HG03469 (cell line): ENCODE results near the gene EXOC6B.

ENCODE experiments used
- ATAC-seq: cut with Tn5 transposase; IDR thresholded peaks from one replicate; pipeline ENCODE4 v1.9.1; 2021; ENCODE audit warnings: mild to moderate bottlenecking, moderate library complexity, moderate number of reproducible peaks; ENCODE audit not compliant: unreplicated experiment

Gene EXOC6B

GRCh38 chr2:72300147-72300684 is 525.6 kb downstream of the EXOC6B start:
- no peak for ATAC-seq

GRCh38 chr2:72293620-72294019 is 532.2 kb downstream of the EXOC6B start:
- no peak for ATAC-seq

- ATAC-seq, result no peak
Measured at GRCh38 chr2:72292433-72292832, 533.4 kb downstream of the EXOC6B start.

- no peak for ATAC-seq
Measured at GRCh38 chr2:72291059-72291458, 534.8 kb downstream of the EXOC6B start.

GRCh38 chr2:72289736-72290135 is 536.1 kb downstream of the EXOC6B start:
- no peak for ATAC-seq

- no peak for ATAC-seq
Measured at GRCh38 chr2:72289283-72289682, 536.5 kb downstream of the EXOC6B start.

- no peak for ATAC-seq
Measured at GRCh38 chr2:72278046-72278445, 547.8 kb downstream of the EXOC6B start.

- no peak for ATAC-seq
Measured at GRCh38 chr2:72276876-72277275, 549.0 kb downstream of the EXOC6B start.

GRCh38 chr2:72276356-72276755 is 549.5 kb downstream of the EXOC6B start:
- no peak for ATAC-seq

- ATAC-seq, result no peak
Measured at GRCh38 chr2:72275084-72275483, 550.7 kb downstream of the EXOC6B start.

- ATAC-seq, result no peak
Measured at GRCh38 chr2:72274380-72274797, 551.4 kb downstream of the EXOC6B start.

GRCh38 chr2:72273384-72273783 is 552.4 kb downstream of the EXOC6B start:
- ATAC-seq, result no peak

GRCh38 chr2:72271766-72272641 is 553.8 kb downstream of the EXOC6B start:
- ATAC-seq, result no peak

GRCh38 chr2:72271276-72271614 is 554.6 kb downstream of the EXOC6B start:
- no peak for ATAC-seq

GRCh38 chr2:72270556-72271275 is 555.1 kb downstream of the EXOC6B start:
- no peak for ATAC-seq

GRCh38 chr2:72263776-72264060 is 562.1 kb downstream of the EXOC6B start:
- no peak for ATAC-seq

- no peak for ATAC-seq
Measured at GRCh38 chr2:72263043-72263775, 562.6 kb downstream of the EXOC6B start.

GRCh38 chr2:72261076-72261475 is 564.8 kb downstream of the EXOC6B start:
- ATAC-seq, result no peak

GRCh38 chr2:72255540-72255939 is 570.3 kb downstream of the EXOC6B start:
- ATAC-seq, result no peak

- ATAC-seq, result no peak
Measured at GRCh38 chr2:72254831-72255451, 570.9 kb downstream of the EXOC6B start.

- ATAC-seq, result no peak
Measured at GRCh38 chr2:72238311-72238710, 587.5 kb downstream of the EXOC6B start.
